Stimulated activated naive CD8-positive, alpha-beta T cell treated with anti-CD3 and anti-CD28 coated beads, Interleukin-15, amount 100 ng/mL, for 72 hours (primary cell): ENCODE data around the gene GHR.
A peak's percentile ranks its signal among the peaks of the same experiment; 100 is the strongest.

Source experiments
- ATAC-seq: fragments of 150-1000 bp; cut with Tn5 transposase; 2 replicates; pipeline ENCODE4 v1.10.0; 2021; ENCODE audit warnings: mild to moderate bottlenecking, moderate library complexity
- DNase-seq, 2 donors: peaks; one replicate each; pipeline ENCODE4 v3.0.0; 2021 to 2022
- H3K27ac Mint-ChIP-seq, 2 donors: one replicate each; pipeline ENCODE4 v1.8.0; 2022; ENCODE audit warnings: mild to moderate bottlenecking in 2 of 2, mixed read lengths in 2 of 2, moderate library complexity in 2 of 2
- H3K27me3 Mint-ChIP-seq: one replicate; pipeline ENCODE4 v1.8.0; 2022; ENCODE audit warnings: mixed read lengths
- H3K4me1 Mint-ChIP-seq: one replicate; pipeline ENCODE4 v1.8.0; 2022; ENCODE audit warnings: mild to moderate bottlenecking, mixed read lengths
- H3K4me3 Mint-ChIP-seq, 2 donors: one replicate each; pipeline ENCODE4 v1.8.0; 2022; ENCODE audit warnings: mild to moderate bottlenecking in 2 of 2, mixed read lengths in 2 of 2, moderate library complexity in 1 of 2
- H3K9me3 Mint-ChIP-seq, 2 donors: one replicate each; pipeline ENCODE4 v1.8.0; 2022; ENCODE audit warnings: mixed read lengths in 2 of 2

The GHR gene

DNA sequence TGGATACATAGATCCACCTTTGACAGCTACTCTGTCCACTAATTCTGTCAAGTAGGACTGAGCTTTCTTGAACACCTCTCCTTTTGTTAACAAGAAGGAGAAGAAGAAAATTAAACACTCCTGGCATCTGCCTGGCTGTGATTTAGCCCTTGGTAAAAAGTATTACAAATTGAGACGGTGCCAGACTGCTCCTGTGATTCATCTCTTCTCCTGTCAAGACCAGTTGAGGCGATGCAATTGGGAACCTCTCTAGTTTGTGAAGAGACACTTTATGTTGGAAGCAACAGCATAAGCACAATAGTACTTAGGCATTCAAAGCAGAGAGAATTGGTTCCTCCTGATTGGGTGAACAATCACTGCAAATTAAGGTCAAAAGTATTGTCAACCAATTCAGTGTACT lies 72.7 kb downstream of the GHR start:
- H3K9me3 Mint-ChIP-seq: no peaks in the 10 kb centered on the region
- ATAC-seq (no peak), DNase-seq (no peak)
- H3K27me3 Mint-ChIP-seq: no peaks in the 10 kb centered on the region
- no peak overlapping the region for H3K27ac Mint-ChIP-seq
- no peak overlapping the region for H3K4me3 Mint-ChIP-seq
- H3K4me1 Mint-ChIP-seq: no peaks in the 10 kb centered on the region

DNA sequence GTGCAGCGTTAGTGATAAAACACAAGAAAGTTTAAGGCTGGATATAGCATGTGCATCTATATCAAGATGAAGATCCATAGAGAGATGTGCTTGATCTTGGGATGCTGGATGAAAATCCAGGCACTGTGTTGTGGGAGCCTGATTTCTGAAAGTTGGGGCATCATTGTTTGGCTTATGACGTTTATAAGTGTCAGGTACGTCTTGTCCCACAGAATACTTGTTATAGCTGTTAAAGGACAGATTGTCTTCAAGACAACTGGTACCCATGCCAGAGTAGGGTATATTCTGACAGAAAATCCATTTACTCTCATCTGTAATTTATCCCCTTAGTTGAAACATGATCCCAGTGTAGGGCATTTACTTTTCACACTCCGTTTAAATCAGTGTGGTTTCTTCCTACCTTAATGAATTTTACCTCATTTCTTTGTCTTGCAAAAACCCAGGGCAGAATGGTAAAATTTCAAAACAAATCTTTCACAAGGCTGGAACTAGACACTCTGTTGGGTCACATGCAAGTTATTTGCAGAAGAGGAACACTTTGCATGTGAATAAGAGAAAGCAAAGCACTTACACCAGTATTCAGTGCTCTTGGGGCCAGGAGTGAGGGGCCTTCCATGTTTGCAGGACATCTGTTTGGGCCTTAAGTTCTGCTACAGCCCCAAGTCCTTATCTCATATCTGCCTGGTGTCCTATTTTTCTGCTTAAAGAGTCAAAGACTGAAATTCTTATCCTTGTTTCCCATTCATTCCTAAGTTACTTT lies 73.3 kb downstream of the GHR start:
- Mint-ChIP-seq H3K27ac (no peak overlapping the region), H3K4me3 (no peak overlapping the region), H3K27me3 (no peaks in the 10 kb centered on the region), H3K9me3 (no peaks in the 10 kb centered on the region), H3K4me1 (no peaks in the 10 kb centered on the region)
- no peak for ATAC-seq
- DNase-seq: no peak

DNA sequence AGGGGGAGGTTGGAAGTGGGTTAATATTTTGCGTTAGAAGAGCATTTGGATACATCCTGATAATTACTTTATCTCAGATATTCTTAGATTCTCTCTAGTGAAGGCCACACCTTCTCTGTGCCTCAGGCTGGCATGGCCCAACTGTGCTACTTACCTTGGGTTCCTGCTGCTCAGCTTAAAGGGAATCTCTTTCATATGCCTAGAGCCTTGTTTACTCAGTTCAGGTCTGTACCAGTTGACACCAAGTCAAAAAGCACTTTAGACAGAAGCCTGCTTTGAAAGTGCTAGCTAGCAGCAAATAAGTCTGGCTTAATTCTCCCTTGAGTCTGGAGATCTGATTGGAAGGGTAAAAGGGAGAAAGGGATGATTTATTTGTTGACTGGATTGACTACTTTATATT lies 74.8 kb downstream of the GHR start:
- Mint-ChIP-seq H3K4me3 (no peak overlapping the region), H3K27ac (no peak overlapping the region), H3K4me1 (no peaks in the 10 kb centered on the region), H3K27me3 (no peaks in the 10 kb centered on the region), H3K9me3 (no peaks in the 10 kb centered on the region)
- ATAC-seq (no peak), DNase-seq (no peak)

DNA sequence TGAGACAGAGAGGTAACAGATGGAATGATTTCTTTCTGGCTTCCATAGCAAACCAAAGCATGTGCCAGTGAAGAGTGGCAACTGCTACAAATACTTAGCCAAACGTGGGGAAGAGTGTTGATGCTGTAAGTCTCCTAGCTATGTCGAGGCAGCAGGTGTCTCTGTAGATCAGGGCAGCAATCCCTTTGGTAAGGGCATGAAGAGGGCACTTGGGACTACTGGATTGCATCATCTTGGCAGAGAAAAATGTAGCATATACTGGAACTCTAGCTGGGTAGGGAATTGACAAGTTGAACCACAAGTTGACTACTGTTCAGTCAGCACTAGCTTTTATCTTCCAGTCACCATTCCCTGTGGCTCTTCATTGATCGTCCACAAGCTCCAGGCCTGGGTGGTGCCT lies 75.8 kb downstream of the GHR start:
- ATAC-seq (no peak), DNase-seq (no peak)
- no peak overlapping the region for H3K27ac Mint-ChIP-seq
- H3K4me1 Mint-ChIP-seq: no peaks in the 10 kb centered on the region
- H3K27me3 Mint-ChIP-seq: no peaks in the 10 kb centered on the region
- H3K9me3 Mint-ChIP-seq: no peaks in the 10 kb centered on the region
- H3K4me3 Mint-ChIP-seq: no peak overlapping the region

DNA sequence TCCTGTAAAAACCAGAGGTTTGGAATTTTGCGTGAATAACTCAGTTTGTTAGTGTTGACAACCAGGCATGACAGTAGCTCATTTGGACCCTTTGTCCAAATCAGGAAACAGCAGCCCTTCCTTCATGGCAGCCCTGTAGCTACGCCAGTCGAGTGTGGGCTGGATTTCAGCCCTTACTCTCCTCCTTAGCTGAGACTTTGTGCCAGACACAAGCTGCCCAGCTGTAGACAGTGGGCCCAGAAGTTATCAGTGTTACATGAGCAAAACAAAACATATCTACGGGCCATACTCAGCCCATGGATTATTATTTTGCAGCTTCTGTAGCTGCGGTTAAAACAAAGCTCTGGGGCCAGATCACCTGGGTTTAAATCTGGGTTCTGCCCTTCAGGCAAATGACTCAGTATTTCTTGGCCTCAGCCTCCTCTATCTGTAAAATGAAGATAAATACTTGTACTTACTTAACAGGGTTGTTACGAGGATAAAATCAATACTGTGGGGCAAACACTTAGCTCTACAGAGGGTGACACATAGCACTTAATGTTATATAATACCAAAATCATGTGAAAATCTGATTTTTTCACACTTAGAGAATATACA lies 76.9 kb downstream of the GHR start:
- H3K27me3 Mint-ChIP-seq: no peaks in the 10 kb centered on the region
- H3K4me3 Mint-ChIP-seq: no peak overlapping the region
- ATAC-seq: no peak
- H3K27ac Mint-ChIP-seq: no peak overlapping the region
- no peak for DNase-seq
- H3K9me3 Mint-ChIP-seq: no peaks in the 10 kb centered on the region
- no peaks in the 10 kb centered on the region for H3K4me1 Mint-ChIP-seq

DNA sequence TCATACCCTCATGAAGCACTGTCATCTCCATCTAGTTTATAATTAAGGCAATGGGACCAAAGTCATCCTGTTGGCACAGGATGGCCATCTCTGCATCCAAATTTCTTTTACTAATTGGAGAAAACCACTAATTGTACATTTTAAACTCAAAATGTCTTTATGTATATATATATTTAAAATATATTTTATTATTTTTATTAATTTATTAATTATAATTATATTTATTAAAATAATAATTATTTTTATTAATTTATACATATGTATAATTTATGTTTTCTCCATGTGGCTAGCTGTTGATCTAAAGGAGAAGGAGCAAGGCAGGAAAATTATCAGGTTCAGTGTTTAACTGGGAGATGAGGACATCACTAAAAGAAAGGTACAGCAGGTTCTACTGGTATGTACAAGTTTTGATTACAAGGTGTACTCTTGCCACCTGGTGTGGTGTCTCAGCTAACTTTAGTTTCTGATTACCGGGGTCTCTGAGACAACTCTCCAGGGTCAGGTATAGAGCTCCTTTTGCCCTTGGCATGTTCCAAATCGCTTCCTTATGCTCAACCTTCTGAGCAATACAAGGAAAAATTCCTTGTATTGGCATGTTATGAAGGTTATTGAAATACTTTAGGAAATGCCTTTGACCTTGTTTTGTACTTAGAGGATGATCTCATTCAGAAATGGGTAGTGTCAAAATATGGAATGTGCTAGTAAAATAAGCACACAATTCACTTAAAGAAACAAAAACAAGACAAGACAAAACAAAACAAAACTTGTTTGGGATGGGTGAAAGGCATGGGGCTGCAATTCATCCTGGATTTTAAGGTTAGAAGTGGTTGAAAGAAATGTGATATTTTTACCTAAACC lies 79.6 kb downstream of the GHR start:
- no peaks in the 10 kb centered on the region for H3K27me3 Mint-ChIP-seq
- H3K4me1 Mint-ChIP-seq: no peaks in the 10 kb centered on the region
- H3K9me3 Mint-ChIP-seq: no peaks in the 10 kb centered on the region
- no peak overlapping the region for H3K27ac Mint-ChIP-seq
- no peak overlapping the region for H3K4me3 Mint-ChIP-seq
- DNase-seq (no peak), ATAC-seq (no peak)

DNA sequence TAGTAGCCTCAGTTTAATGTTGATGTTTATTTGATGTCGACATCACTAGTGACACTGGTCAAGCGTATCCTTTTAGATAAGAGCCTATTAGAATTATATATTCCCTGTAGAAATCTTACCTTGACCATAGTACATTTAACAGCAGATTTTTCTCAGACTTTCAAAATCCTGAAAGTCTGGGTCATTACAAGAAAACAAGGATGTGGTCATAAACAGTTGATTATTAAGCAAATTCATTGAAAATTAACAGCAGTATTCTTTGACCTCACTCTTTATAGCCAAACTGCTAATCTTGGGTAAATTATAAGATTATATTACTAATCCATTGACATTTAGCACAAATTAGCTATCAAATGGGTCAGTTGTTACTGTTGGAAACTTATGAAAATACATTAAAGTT lies 83.4 kb downstream of the GHR start:
- DNase-seq (no peak), ATAC-seq (no peak)
- Mint-ChIP-seq H3K27ac (no peak overlapping the region), H3K27me3 (no peaks in the 10 kb centered on the region), H3K4me3 (no peak overlapping the region), H3K9me3 (no peaks in the 10 kb centered on the region), H3K4me1 (no peaks in the 10 kb centered on the region)

DNA sequence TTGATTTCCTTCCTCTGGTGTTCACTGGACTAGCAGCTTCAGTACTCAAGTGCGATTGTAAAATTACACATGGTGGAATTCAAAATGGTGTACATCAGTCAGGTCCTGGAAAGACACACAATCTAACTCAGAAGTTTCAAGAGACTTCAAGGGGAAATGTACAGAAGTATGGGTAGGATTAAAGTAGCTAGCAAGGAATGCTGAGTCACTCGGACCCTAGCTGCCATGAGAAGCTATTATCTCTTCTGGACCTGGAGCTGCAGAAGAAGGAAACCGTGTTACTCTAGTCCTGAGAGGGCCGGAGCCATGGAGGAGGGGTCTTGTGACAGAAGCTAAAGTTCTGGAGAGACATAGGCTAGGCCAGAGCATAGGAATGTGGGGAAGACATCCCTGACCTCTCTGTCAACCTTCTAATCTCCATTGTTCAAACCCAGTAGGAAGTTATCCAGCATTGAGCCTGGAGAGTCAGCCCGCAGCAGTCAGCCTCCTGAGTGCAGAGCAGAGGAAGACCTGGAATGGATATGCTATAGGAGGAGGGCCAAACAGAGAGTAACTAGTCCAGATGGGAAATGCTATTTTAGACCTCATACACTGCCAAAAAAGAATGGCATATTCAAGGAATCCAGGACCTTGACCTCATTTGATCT lies 84.3 kb downstream of the GHR start:
- Mint-ChIP-seq H3K9me3 (no peaks in the 10 kb centered on the region), H3K27ac (no peak overlapping the region), H3K4me3 (no peak overlapping the region), H3K4me1 (no peaks in the 10 kb centered on the region), H3K27me3 (no peaks in the 10 kb centered on the region)
- ATAC-seq (peak; percentile 33), DNase-seq (no peak)

DNA sequence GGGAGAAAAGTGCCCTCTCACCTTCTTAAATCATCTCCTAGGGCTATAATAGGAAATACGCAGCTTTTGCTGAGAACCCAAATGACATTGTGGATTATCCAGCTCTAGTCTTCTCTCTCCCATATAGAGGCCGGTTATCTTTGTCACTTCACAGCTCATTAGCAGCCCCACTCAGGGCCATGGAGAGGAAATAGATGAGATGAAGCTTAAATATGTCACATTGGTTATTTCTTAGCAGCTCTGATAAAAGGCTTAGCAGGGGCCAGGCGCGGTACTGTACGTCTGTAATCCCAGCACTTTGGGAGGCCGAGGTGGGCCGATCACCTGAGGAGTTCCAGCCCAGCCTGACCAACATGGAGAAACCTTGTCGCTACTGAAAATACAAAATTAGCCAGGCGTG lies 90.0 kb downstream of the GHR start:
- no peak for DNase-seq
- Mint-ChIP-seq H3K9me3 (no peaks in the 10 kb centered on the region), H3K4me3 (no peak overlapping the region), H3K27ac (no peak overlapping the region), H3K27me3 (no peaks in the 10 kb centered on the region), H3K4me1 (no peaks in the 10 kb centered on the region)
- ATAC-seq: no peak

DNA sequence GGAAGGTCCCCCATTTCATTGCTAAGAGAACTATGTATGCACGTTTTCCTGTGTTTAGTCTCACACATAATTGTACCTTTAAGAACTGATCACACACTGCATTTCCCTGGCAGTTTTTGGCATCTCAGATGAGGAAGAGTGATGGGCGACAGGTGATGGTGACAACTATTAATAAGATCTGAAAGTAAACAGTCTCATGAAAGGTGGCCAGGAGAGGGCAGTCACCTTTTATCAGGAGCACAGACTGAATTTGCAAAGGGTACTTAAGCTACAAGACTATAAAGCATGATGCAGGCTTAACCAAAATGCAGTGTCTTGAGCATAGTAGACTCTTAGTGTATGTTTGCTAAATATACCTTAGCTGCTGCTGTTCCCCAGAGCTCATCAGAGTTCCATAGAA lies 91.5 kb downstream of the GHR start:
- Mint-ChIP-seq H3K4me3 (no peak overlapping the region), H3K27me3 (no peaks in the 10 kb centered on the region), H3K27ac (no peak overlapping the region), H3K4me1 (no peaks in the 10 kb centered on the region), H3K9me3 (no peaks in the 10 kb centered on the region)
- ATAC-seq: no peak
- DNase-seq: no peak

DNA sequence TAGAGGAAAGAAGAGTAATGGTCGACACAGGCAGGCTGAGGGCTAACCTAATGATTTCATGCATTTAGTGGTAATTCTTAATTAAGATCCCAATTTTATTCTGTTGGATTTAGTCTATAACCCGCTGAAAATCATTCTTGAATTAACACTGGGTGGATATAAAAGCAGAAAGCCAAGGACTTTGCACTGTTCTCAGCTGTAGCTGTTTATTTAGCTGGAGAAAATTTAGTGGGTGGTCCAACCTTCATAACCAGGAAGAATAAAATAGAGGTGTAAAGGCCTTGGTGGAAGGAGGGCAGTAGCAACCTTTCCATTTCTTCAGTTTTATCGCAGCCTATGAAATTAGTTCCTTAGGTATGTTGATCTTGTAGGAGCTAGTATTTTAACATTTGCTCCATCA lies 92.3 kb downstream of the GHR start:
- Mint-ChIP-seq H3K4me1 (no peaks in the 10 kb centered on the region), H3K27me3 (no peaks in the 10 kb centered on the region), H3K27ac (no peak overlapping the region), H3K4me3 (no peak overlapping the region), H3K9me3 (no peaks in the 10 kb centered on the region)
- DNase-seq (no peak), ATAC-seq (no peak)

DNA sequence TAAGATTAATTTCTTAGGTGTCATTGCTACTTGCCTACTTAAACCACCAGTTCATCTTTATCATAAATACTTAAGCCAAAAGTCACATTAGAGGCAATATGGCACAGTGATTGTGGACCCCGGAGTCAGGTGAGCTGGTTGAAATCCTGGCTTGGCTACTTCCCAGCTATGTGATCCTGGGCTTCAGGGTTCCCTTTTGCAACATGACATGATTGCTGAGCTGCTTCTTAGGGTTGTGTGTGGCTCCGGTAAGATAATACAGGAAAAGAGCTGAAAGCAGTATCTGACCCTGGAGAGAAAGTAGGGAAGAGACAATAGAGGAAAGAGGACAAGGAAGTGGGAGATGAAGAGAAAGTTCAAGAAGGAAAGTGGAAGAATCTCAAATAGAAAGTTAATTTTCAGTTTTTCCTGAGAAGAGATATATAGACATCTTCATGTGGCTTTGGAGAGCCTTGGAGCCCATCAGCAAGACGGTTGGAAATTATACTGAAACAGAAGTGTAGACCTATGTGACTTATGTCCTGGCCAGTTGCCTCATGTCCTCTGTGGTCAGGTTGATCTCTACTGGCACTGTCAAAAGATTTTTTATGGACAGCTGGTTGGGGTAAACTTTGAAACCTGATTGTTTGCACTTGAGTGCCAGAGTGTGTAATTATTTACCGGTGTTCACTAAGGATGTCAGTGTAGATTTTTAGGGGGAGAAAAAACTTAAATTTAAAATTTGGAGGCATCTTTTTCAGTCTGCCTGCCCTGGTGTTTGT lies 93.2 kb downstream of the GHR start:
- no peak overlapping the region for H3K27ac Mint-ChIP-seq
- H3K9me3 Mint-ChIP-seq: no peaks in the 10 kb centered on the region
- H3K4me1 Mint-ChIP-seq: no peaks in the 10 kb centered on the region
- no peak overlapping the region for H3K4me3 Mint-ChIP-seq
- DNase-seq: no peak
- H3K27me3 Mint-ChIP-seq: no peaks in the 10 kb centered on the region
- no peak for ATAC-seq

DNA sequence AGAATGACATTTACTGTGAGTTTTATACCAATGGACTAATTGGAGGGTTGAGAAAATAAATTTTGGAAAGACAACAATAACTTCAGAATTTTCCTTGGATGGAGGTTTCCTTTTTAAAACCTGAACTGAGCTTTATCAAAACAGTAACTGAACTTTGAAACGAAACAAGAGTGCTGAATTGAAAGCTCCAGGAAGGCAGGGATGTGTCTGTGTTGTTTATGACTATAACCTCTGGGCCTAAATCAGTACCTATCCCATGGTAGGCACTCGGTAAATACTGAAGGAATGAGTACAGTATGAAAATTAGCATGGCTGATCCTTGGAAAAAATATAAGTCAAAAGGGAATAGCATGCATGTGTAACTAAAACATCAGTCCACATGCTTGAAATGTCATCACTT lies 93.9 kb downstream of the GHR start:
- no peak for DNase-seq
- no peak for ATAC-seq

DNA sequence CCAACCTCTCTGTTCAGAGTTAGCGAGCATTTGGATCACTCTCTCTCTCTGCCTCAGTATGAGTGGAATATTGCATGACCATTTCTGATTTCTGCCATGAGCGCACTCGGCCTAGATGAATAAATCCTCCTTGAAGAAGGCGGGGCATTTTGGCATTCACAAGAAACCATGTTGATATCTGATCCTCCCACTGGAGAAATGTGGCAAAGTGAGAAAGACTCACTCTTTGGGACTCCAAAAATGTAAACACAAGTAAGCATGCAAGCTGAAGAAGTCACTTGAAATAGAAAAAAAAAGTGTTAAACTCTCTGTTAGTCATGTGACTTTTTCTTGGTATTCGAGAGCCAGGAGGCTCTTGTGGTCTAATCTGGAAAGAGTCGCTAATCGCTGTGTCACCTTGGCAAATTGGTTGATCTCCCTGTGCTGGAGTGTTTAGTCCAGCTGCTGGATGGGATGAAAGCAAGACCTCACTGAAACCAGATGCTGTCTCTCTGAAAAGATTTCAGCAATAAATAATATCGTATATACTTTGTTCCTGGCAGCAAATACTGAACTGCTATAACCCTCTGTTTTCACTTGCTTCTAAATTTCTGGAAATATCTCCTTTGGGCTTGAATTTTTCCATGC lies 95.5 kb downstream of the GHR start:
- Mint-ChIP-seq H3K27me3 (peaks cover 5% of the 10 kb centered on the region), H3K27ac (no peak overlapping the region), H3K4me3 (no peak overlapping the region), H3K4me1 (no peaks in the 10 kb centered on the region), H3K9me3 (no peaks in the 10 kb centered on the region)
- DNase-seq: no peak
- no peak for ATAC-seq

More for the DNA sequence above, 93.9 kb downstream of the GHR start:
- Mint-ChIP-seq H3K9me3 (no peaks in the 10 kb centered on the region), H3K27ac (no peak overlapping the region), H3K4me3 (no peak overlapping the region), H3K4me1 (no peaks in the 10 kb centered on the region), H3K27me3 (no peaks in the 10 kb centered on the region)

DNA sequence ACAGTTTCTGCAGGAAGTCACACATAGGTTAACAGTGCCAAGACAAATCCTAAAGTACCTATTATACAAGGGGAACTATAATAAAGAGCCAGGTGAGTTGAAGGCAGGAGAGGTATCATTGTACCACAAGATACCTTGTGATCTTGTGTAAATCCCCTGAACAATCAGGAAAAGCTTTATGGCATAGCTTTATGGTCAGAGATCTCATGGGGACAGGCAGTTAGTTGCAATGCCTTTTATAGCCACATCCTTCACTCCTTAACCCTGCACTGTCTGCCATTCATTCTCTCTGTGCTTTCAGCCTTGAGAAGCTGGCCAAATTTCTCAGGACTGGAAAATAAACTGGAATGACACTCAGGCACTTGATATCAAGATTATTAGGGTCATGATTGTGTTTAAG lies 97.0 kb downstream of the GHR start:
- ATAC-seq (no peak), DNase-seq (no peak)
- Mint-ChIP-seq H3K4me1 (no peaks in the 10 kb centered on the region), H3K27me3 (peaks cover 5% of the 10 kb centered on the region), H3K27ac (no peak overlapping the region), H3K4me3 (no peak overlapping the region), H3K9me3 (no peaks in the 10 kb centered on the region)
